ENCODE data around the gene TRPM1. TPM values are rescaled to one million over a fixed set of nuclear protein-coding genes. Genes with fewer than 3 reads are reported as not detected.

TRPM1 gene
- total RNA-seq, 1 donor from 2014 or later, result not detected

GRCh38 chr15:31129769-31130303 lies 28.3 kb upstream of the TRPM1 start:
- no peak for DNase-seq (ENCODE audit: low spot score)
- Mint-ChIP-seq H3K9me3 (ENCODE audit: low read depth) (no peaks in the 10 kb centered on the region), H3K27ac (ENCODE audit: unreplicated experiment) (no peak overlapping the region), H3K4me3 (ENCODE audit: unreplicated experiment) (no peak overlapping the region), H3K36me3 (ENCODE audit: low read depth) (no peaks in the 10 kb centered on the region), H3K27me3 (ENCODE audit: low read depth) (no peaks in the 10 kb centered on the region), H3K4me1 (ENCODE audit: low read depth) (peaks cover 4% of the 10 kb centered on the region)
- no peak for TF ChIP-seq CTCF (IDR thresholded peaks at IDR 0.05)

DNA sequence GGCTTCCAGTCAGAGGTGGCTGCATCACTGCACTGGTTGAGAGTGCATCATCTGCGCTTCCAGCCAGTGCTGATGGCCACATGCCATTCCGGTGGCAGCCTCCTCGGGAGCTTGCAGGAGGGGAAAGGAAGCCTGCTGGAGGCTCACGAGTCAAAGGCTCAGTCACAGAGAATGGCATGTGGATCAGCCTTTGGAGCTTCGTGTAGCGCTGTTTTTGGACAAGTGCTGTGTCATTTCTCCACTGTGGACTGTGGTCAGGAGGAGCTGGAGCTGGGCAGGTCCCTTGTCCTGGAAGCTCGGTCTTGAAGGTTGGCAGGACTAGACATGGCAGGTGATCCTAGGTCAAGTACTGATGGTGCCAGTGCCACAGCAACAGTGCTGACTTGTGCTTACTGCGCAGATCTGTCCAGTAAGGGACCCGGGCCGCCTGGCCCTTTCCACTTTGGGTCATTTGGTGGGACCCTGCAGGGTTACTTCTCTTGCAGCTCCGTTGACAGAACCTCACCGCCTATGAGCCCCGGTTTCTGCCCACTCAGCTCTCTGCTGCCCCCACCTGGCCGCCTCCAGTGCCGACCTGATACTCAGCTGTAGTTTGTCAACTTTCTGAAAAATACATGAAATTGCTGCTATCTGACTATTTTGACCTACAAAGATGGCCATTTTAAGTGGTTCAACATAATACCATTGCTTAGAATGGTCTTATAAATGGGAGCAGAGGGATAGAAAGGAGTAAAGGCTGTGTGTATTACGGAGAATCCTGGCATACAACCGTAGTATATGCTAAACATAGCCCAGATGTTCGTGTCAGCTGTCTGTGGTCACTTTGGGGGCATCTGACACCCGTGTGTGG lies 27.6 kb upstream of the TRPM1 start:
- DNase-seq (ENCODE audit: low spot score), result no peak
- Mint-ChIP-seq H3K9me3 (ENCODE audit: low read depth) (no peaks in the 10 kb centered on the region), H3K27me3 (ENCODE audit: low read depth) (no peaks in the 10 kb centered on the region), H3K4me3 (ENCODE audit: unreplicated experiment) (no peak overlapping the region), H3K4me1 (ENCODE audit: low read depth) (peaks cover 4% of the 10 kb centered on the region), H3K27ac (ENCODE audit: unreplicated experiment) (no peak overlapping the region), H3K36me3 (ENCODE audit: low read depth) (no peaks in the 10 kb centered on the region)
- TF ChIP-seq CTCF (IDR thresholded peaks at IDR 0.05), result peak; percentile 97

GRCh38 chr15:31128477-31128876 lies 27.0 kb upstream of the TRPM1 start:
- H3K36me3 Mint-ChIP-seq (ENCODE audit: low read depth), result no peaks in the 10 kb centered on the region
- TF ChIP-seq CTCF (IDR thresholded peaks at IDR 0.05), result no peak

DNA sequence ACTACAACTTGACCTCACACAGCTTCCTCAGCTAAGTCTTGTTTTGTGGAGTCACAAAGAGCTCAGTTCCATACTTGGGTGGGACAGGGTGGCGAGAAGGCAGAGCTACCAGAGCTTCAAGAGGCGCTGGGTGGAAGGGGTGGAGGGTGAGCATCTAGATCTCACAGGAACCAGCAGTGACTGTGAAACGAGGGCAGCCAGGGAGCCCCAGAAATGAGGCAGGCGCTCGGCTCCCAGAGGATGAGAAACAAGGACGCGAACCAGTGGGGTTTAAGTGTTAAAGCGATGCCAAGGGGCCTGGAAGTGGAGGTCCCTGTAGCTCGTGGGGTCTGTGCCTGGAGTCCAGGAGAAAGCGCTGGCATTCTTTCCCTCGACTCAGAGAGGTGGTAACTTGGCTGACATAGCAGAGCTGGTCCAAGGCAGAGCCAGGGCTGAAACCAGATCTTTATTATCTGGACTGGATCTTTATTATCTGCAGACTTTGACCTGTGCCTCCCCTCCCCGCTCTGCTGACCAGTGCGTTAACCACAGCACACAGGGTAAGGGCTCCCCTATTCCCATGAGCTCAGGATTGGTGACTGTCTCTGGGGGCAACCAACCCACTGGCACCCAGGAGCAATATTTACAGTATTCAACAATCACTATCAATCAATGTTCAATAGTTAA lies 26.2 kb upstream of the TRPM1 start:
- H3K27ac Mint-ChIP-seq (ENCODE audit: unreplicated experiment), result no peak overlapping the region
- H3K4me1 Mint-ChIP-seq (ENCODE audit: low read depth), result peaks cover 4% of the 10 kb centered on the region
- DNase-seq (ENCODE audit: low spot score), result no peak
- no peaks in the 10 kb centered on the region for H3K27me3 Mint-ChIP-seq (ENCODE audit: low read depth)
- H3K9me3 Mint-ChIP-seq (ENCODE audit: low read depth), result peaks cover 4% of the 10 kb centered on the region
- no peak for TF ChIP-seq CTCF (IDR thresholded peaks at IDR 0.05)
- H3K4me3 Mint-ChIP-seq (ENCODE audit: unreplicated experiment), result no peak overlapping the region
- no peaks in the 10 kb centered on the region for H3K36me3 Mint-ChIP-seq (ENCODE audit: low read depth)

More at GRCh38 chr15:31128477-31128876, 27.0 kb upstream of the TRPM1 start:
- H3K27me3 Mint-ChIP-seq (ENCODE audit: low read depth), result no peaks in the 10 kb centered on the region
- no peak overlapping the region for H3K4me3 Mint-ChIP-seq (ENCODE audit: unreplicated experiment)
- peaks cover 4% of the 10 kb centered on the region for H3K4me1 Mint-ChIP-seq (ENCODE audit: low read depth)
- no peak overlapping the region for H3K27ac Mint-ChIP-seq (ENCODE audit: unreplicated experiment)
- DNase-seq (ENCODE audit: low spot score), result no peak
- H3K9me3 Mint-ChIP-seq (ENCODE audit: low read depth), result no peaks in the 10 kb centered on the region

DNA sequence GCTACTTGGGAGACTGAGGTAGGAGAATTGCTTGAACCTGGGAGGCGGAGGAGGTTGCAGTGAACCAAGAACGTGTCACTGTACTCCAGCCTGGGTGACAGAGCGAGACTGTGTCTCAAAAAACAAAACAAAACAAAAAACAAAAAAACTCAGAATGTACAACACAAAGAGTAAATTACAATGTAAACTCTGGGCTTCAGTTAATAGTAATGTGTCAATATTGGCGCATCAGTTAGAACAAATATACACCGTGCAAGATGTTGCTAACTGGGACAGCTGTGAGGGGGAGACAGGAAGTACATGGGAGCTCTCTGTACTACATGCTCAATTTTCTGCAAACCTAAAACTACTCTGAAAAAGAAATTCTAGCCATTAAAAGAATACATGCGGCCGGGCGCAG lies 23.5 kb upstream of the TRPM1 start:
- Mint-ChIP-seq H3K4me3 (ENCODE audit: unreplicated experiment) (no peak overlapping the region), H3K27ac (ENCODE audit: unreplicated experiment) (no peak overlapping the region), H3K36me3 (ENCODE audit: low read depth) (peaks cover 3% of the 10 kb centered on the region), H3K9me3 (ENCODE audit: low read depth) (peaks cover 18% of the 10 kb centered on the region), H3K27me3 (ENCODE audit: low read depth) (no peaks in the 10 kb centered on the region), H3K4me1 (ENCODE audit: low read depth) (peaks cover 4% of the 10 kb centered on the region)
- TF ChIP-seq CTCF (IDR thresholded peaks at IDR 0.05), result no peak
- no peak for DNase-seq (ENCODE audit: low spot score)
